ENCODE data around the gene ADGRV1.
"Not testable (repeated sequence)": the region's sequence is repeated elsewhere in the genome, so short reads cannot be mapped to it uniquely, and the experiment has no call there.

The ADGRV1 gene

DNA sequence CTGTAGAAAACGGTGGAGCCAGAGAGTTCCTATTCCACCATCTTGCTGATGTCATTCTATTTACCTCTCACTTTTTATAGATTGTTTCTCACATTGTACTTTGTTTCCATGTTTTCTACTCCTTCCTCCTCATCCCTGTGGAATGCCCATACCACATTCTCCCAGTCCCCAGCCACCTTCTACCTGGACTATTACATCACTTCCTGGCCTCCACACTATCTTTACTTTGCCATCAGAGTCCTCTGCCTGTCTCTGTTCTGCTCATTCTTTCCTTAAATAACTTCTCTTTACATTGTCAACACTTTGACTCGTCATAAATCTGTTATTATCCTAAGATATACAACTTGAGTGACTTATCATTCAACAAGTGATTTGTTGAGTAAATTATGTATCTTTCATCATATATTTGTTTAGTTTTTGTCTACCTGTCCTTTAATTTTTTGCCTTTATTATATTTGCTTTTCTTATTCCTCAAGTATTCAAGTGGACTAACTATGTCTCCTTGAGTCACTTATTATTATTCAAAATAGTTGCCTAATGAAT is 182.5 kb downstream of the ADGRV1 start:
- DNase-seq, result no peak

DNA sequence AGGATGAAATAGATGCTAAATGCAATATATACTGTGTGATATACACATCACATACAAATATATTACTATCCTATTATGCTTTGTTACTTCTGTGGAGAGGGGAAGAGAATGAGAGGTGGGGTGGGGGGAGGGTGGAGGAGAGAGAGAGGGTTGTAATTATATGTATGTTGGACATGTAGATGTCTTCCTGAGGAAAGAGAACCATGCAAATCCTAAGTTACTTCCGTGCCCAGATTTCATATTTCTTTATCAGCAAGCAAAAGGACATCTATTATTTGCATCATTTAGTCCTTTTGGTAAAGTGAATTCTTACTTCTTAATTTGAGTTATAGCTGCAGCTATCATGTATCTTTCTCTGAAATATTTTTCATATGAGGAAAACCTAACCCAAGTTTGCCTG is 187.5 kb downstream of the ADGRV1 start:
- no peak for DNase-seq

DNA sequence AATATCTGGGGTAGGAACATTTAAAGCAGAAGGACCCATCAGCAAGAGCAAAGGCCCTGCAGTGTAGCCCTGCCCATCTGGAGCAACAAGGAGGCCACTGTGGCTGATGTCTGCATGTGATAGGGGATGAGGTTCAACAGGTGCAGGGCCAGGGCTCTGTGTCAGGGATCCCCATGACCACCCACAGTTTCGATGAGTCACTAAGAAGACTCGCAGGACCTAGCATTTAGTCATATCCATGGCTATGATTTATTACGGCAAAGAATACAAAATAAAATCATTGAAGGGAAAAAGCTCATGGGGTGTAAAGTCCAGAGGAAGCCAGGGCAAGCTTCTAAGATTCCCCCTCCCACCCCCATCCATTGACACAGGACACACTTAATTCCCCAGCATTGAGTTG is 188.6 kb downstream of the ADGRV1 start:
- no peak for DNase-seq

DNA sequence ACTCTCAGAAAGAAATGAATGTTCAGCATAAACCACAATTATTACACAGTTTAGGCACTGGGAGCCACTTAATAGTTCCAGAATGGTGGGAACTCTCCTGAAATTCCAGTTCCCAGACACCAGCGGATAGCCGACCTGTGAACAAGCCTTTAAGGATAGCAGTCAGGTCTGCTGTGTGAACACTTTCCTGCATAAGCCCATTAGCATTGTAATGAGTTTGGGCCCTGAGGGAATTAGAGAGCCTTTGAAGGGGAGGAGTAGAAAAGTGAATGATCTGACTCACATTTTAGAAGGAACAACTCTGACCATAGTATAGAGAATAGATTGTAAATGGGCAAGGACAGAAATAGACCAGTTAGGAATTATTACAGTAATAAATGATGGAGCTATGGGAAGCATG is 189.1 kb downstream of the ADGRV1 start:
- no peak for DNase-seq

DNA sequence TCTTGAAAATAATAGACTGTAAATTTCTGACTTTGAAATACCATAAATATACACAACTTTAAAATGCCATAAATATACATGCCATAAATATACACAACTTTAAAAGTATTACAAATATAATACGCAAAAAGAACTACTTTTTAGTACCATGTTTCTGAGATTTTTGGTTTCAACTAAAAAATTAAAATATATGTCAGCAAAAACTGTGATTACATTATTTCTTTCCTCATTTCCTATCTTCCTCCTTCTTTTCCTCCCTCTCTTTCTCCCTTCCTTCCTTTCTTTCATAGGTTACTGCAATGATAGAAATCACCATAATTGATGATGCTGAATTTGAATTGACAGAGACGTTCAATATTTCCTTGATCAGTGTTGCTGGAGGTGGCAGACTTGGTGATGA is 200.5 kb downstream of the ADGRV1 start:
- no peak for DNase-seq

DNA sequence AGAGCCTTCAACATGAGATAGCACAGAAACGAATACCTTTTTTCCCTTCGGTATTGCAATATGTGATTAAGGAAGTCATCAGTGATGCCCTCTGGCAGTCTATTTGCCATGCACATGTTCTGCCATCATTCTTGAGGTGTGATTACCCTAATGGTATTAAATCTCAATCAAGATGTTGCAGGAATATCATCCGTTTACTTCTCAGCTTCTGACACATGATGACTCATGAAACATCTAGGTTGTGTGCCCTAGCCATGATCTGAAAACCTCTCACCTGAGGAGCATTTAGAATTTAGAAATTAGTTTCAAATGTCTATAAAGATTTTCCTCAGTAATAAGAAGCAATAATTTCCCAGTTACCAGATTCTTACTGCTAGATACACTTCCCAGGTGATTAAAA is 209.1 kb downstream of the ADGRV1 start:
- DNase-seq, result no peak

DNA sequence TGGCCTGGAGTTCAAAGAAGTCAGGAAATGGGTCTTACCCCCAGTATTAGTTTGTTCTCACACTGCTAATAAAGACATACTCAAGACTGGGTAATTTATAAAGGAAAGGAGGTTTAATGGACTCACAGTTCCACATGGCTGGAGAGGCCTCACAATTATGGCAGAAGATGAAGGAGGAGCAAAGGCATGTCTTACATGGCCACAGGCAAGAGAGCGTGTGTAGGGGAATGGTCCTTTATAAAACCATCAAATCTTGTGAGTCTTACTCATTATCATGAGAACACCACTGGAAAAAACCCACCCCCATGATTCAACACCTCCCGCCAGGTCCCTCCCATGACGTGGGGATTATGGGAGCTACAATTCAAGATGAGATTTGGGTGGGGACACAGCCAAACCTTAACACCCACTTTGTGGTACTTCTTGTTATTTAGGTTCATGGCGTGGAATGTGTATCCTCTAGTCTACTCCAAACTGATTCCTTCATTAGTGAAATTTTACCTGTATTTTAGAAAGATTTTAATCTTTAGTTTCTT is 211.5 kb downstream of the ADGRV1 start:
- DNase-seq, result not testable (repeated sequence)

DNA sequence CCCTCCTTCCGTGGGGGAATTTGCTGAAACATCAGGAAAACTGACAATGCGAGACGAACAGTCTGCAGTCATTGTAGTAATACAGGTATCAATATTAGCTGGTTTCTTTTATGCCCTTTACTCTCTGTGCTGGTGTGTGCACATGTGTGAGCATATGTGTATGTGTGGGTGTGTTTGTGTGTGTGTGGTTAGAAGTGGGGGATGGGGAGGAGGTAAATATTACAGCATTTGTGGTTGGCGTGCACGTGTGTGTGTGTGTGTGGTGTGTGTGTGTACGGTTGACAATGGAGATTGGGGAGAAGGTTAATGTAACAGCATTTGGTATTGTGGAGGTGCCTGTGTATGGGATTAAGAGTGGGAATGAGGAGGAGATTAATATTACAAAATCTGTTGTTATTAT is 219.4 kb downstream of the ADGRV1 start:
- no peak for DNase-seq

DNA sequence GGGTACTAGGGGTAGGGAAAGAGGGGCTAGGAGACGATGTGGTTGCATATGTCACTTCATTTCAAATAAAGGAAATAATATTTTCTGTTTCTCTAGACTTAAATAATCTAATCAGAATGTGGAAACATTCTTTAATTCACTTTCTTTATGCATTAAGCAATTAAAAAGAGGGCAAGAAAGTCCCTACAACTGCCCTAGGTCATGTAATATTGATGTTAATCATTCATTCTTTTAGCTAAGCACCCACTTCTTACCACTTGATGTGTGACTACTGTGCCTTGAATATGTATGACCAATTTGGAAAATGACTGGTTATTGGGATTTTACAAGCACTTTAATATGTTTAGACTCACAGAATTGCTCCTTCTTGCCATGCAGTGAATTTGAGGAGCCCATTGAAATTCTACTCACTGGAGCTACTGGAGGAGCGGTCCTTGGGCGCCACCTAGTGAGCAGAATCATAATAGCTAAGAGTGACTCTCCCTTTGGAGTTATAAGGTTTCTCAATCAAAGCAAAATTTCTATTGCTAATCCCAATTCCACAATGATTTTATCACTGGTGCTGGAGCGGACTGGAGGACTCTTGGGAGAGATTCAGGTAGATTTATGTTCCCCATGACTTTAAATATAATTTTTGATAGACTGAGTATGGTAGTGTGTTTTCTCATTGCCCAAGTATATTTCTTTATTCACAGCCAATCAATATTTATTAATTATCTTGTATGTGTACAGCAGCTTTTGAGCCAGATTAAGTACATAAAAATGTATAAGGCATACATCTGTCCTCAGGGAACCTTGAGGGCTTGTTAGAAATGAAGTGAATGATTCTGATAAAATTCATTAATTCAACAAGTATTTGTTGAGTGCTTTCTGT is 225.1 kb downstream of the ADGRV1 start:
- peak; percentile 65 for DNase-seq

DNA sequence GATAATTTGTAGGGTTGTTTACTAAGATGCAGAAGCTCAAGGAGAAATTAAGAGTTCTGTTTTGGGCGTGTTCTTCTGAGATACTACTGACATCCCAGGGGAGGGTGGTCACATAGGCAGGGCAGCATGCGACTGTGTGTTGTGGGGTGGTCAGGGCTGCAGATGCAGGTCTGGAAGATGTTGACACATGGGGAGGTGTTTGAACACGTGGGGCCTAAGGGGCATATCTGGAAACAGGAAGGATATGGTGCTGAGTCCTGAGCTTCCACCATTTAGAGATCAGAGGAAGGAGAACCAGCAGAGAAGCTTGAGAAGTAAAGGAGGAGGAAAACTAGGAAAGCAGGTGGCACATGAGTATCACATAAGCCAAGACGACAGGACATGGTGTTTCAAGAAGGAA is 228.2 kb downstream of the ADGRV1 start:
- DNase-seq, result no peak

DNA sequence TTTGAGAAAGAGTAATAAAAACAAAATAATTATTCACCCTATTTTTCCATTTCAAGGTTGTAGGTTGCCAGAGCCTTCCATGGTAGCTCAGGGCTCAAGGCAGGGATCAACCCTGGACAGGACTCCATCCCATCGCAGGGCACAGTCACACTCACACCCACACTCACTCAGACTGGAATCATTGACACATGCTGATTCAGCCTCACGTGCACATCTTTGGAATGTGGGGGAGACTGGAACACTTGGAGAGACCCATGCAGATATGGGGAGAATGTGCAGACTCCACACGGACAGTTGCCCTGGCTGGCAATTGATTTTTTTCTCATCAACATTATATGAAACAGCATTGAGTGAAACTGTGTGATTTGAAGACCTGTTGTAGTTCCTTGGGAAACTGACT is 234.1 kb downstream of the ADGRV1 start:
- DNase-seq, result no peak

DNA sequence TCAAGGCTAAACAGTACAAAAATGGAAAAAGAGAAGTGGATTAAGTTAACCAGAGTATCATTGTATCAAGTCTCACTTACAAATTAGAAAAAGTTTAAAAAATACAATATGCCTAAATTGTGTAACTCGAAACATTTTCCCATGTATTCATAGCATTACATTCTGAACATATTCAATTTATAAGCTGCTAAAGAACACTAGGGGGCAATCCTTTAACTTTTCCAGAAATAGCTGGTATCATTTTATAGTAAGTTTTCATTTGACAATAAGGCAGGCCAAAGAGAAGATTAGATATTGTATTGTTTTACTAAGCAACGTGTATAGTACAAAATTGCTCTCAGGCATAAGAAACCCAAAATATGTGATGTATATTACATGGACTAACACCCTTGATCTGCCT is 234.6 kb downstream of the ADGRV1 start:
- no peak for DNase-seq

DNA sequence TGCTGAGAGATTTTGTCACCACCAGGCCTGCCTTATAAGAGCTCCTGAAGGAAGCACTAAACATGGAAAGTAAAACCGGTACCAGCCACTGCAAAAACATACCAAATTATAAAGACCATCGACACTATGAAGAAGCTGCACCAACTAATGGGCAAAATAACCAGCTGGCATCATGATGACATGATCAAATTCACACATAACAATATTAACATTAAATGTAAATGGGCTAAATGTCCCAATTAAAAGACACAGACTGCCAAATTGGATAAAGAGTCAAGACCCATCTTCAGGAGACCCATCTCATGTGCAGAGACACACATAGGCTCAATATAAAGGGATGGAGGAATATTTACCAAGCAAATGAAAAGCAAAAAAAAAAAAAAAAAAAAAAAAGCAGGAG is 238.3 kb downstream of the ADGRV1 start:
- DNase-seq, result not testable (repeated sequence)

DNA sequence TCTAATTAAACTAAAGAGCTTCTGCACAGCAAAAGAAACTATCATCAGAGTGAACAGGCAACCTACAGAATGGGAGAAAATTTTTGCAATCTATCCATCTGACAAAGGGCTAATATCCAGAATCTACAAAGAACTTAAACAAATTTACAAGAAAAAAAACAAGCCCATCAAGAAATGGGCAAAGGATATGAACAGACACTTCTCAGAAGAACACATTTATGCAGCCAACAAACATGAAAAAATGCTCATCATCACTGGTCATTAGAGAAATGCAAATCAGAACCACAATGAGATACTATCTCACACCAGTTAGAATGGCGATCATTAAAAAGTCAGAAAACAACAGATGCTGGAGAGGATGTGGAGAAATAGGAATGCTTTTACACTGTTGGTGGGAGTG is 241.5 kb downstream of the ADGRV1 start:
- DNase-seq, result not testable (repeated sequence)

DNA sequence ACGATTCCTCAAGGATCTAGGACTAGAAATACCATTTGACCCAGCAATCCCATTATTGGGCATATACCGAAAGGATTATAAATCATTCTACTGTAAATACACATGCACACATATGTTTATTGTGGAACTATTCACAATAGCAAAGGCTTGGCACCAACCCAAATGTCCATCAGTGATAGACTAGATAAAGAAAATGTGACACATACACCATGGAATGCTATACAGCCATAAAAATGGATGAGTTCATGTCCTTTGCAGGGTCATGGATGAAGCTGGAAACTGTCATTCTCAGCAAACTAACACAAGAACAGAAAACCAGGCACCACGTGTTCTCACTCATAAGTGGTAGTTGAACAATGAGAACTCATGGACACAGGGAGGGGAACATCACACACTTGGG is 241.9 kb downstream of the ADGRV1 start:
- DNase-seq, result not testable (repeated sequence)

DNA sequence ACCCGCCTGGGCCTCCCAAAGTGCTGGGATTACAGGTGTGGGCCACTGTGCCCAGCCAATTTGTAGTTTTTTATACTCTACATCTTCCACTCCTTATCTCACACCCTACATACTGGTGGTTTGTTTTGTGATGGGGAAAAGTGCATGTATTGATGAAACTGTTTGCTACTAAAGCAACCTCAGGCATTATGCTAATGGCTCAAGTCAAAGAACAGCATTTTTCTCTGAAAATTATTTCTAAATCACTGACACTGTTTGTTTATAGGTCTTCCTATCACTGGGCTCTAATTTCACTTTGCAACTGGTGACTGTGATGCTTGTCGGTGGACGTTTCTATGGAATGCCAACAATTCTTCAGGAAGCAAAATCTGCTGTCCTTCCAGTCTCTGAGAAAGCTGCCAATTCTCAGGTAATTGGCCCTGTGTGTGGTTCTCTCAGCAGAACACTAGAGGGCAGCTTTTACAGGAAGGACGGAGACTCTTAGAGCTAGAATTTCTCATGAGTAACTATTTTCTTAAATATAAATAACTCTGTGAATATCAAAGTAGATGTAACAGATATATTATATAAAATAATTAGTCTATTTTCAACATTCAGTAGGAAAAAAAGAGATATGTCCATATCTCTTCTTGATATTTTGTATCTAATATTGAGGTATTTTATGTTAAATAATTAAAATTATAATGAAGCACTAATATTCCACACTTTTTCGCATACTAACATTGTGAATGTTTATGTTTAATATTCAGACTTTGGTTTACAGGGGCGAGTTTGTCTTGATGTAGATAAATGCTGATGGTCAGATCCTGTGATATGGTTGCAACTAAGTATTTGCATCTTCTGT is 244.1 kb downstream of the ADGRV1 start:
- DNase-seq, result no peak

DNA sequence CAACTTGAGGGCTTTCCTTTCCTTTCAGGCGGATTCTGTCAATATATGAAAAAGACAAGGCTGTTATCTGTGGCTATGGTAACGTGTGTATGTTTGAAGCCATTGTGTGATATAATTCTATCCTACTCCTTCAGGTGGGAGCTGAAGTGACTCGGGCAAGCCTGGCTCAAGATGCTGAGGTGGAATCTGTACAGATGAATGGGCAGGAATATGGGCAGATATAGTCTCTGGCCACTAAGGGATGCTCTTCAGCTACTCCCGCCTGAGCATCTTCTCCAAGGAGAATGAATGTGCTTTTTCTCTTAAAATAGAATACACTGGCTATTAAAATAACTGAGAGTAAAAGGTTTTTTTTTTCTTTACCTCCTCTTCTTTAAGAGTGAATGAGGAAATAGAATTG is 244.8 kb downstream of the ADGRV1 start:
- DNase-seq, result no peak

DNA sequence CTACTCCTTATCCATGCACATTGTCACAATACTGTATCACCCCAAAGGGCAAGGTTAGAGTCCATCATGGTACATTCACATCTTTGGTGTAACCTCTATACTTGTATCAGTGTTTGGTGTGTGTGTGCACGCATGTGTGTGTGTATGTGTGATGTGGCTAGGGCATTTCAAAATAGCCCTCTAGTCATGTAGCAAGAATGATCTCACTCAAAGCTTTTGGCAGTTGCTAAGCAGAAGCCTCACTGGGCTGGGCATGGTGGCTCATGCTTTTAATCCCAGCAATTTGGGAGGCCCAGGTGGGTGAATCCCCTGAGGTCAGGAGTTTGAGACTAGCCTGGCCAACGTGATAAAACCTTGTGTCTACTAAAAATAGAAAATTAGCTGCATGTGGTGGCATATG is 245.3 kb downstream of the ADGRV1 start:
- no peak for DNase-seq

DNA sequence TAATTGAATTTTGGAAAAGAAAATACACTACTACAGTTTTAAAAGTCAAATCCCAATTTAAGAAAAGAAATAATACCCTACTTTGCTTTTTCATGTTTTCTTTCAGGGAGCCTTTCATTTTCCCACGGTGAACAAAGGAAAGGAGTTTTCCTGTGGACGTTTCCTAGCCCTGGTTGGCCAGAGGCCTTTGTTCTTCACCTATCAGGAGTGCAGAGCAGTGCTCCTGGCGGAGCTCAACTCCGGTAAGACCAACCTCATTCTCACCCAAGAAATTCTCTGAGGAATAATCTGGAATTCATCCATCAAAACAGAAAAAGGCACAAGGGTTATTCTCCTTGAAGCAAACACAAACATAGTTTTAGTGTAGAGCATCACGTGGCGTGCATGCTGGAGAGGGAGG is 248.9 kb downstream of the ADGRV1 start:
- no peak for DNase-seq

DNA sequence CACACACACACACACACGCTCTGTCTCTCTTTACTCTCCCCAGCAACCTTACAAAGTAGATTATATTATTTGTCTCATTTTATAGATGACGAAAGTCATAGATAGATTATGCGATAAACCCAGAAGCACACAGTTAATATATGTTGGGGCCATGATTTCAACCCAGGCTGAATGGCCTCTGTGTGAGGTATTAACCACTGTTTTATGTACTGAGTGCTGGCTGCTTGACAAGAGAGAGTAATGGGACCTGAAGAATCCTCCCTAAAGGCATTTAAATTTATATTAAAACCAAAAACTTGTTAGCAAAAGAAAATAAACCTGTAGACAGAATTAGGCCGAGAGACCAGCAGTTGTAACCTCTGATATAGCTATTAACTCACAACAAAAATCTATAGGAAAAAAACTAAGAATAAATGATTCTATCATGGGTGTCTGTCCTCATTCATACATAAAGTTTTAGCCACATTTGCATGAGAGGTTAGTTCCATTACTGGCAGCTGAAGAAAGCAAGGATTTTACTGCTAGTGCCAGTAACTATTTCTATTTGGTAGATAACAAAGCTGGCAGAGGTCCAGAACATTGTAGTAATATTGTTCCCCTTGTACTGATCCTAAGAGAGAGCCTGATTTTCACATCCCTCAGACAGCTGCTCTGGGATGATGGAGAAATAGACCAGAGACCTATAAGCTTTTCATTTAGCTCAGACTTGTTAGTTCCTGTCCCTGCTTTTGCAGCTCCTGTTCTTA is 250.9 kb downstream of the ADGRV1 start:
- no peak for DNase-seq

DNA sequence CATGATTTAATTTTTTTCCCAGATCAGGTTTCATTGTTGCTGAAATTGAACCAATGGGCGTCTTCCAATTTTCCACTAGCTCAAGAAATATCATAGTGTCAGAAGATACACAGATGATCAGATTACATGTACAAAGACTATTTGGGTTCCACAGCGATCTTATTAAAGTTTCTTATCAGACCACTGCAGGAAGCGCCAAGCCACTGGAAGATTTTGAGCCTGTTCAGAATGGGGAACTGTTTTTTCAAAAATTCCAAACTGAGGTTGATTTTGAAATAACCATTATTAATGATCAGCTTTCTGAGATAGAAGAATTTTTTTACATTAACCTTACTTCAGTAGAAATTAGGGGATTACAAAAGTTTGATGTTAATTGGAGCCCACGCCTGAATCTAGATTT is 251.6 kb downstream of the ADGRV1 start:
- no peak for DNase-seq

DNA sequence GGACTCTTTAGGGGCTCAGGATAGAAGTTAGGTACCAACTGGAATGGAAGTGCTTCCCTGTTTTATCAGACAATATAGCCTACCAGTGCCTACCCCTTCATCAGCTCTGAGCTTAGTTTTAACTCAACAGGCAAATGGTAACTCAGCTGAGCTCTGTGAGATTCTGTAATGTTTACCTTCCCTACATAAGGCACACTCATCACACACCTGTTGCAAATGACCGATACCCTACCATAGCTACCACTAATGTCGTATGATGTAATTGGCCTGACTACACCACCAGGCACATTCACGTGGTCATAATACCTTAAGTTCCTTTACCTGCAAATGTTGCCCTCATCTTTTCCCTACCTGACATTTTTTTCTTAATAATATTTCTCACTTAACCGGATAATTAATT is 254.8 kb downstream of the ADGRV1 start:
- no peak for DNase-seq

DNA sequence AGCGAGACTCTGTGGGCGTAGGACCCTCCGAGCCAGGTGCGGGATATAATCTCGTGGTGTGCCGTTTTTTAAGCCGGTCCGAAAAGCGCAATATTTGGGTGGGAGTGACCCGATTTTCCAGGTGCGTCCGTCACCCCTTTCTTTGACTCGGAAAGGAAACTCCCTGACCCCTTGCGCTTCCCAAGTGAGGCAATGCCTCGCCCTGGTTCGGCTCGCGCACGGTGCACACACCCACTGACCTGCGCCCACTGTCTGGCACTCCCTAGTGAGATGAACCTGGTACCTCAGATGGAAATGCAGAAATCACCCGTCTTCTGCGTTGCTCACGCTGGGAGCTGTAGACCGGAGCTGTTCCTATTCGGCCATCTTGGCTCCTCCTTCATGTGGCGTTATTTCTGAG is 263.5 kb downstream of the ADGRV1 start:
- not testable (repeated sequence) for DNase-seq
